Astrocyte of the spinal cord (primary cell): ENCODE data around the gene XDH.

Source experiments
- DNase-seq: peaks from one replicate; pipeline ENCODE4 v3.0.0; 2011; ENCODE audit warnings: low read depth, low spot score
- H3K4me3 ChIP-seq: 2 replicates; pipeline ENCODE4 v1.5.1; 2011; ENCODE audit warnings: low read depth, mild to moderate bottlenecking, low read length, moderate library complexity
- CTCF ChIP-seq: IDR thresholded peaks from 2 replicates; pipeline ENCODE4 v1.5.1; 2012; ENCODE audit warnings: low read depth, mild to moderate bottlenecking, low read length, inconsistent platforms
- in situ Hi-C: cut with HindIII; loops from 2 replicates; pipeline ENCODE4 v1.10.0; 2017; ENCODE audit warnings: low sequenced_read_pairs

XDH gene

DNA sequence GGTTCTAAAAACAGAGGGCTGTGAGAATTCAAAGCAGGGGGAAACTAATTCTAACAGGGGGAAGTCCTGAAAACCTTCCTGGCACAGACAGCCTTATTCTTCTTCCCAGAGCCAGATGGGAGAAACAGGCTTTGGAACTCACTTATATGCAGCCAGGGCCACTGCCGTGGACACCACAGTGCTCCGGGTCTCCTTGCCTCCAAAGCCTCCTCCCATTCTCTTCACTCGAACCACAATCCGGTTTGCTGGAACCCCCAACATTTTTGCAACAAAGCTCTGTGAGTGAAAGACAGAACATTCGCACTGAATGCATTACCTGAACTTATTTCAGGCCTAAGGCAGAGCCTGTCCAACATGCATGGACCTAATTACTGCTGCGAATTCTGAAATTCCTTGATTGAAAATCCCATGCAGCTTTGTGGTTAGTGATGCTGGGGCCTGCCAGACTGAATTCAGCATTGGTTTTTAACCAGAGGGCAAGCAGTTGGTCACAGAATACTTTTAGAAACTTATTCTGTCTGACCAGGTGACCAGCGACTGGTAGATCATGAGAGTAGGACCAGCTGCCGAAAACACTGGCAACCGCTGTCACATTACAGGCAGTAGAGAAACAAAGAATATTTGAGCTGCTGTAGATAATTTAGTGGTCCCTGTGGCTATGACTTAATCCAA lies 48.6 kb downstream of the XDH start:
- no peak for TF ChIP-seq CTCF
- in situ Hi-C loops = no loop called here
- H3K4me3 ChIP-seq = no peak overlapping the region
- no peak for DNase-seq

GRCh38 chr2:31365348-31365747 lies 49.2 kb downstream of the XDH start:
- no peak overlapping the region for H3K4me3 ChIP-seq
- in situ Hi-C loops = no loop called here
- TF ChIP-seq CTCF = no peak
- DNase-seq = no peak

- no peak for DNase-seq
- H3K4me3 ChIP-seq = no peak overlapping the region
- in situ Hi-C loops = no loop called here
- TF ChIP-seq CTCF = no peak
Observed at GRCh38 chr2:31363956-31364750, 50.4 kb downstream of the XDH start.

- in situ Hi-C loops = no loop called here
- DNase-seq = no peak
Observed at GRCh38 chr2:31362581-31362980, 52.0 kb downstream of the XDH start.

GRCh38 chr2:31359229-31359628 lies 55.3 kb downstream of the XDH start:
- no peak overlapping the region for H3K4me3 ChIP-seq
- no peak for TF ChIP-seq CTCF
- in situ Hi-C loops = no loop called here
- DNase-seq = no peak

More at GRCh38 chr2:31362581-31362980, 52.0 kb downstream of the XDH start:
- TF ChIP-seq CTCF = no peak
- no peak overlapping the region for H3K4me3 ChIP-seq

DNA sequence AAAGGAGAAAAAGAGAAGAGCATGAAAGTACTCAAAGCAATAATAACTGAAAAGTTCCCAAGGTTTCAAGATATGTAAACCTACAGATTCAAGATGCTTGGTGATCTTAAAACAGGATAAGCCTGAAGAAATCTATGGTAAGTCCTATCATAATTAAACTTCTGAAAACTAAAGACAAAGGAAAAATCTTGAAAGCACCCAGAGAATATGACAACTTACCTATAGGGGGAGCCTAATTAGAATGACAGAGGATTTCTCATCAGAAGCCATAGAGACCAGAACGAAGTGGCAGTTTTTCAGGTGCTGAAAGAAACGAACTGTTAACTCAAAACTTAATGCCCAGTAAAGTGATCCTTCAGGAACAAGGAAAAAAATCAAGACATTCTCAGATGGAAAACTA lies 59.7 kb downstream of the XDH start:
- no peak overlapping the region for H3K4me3 ChIP-seq
- in situ Hi-C loops = no loop called here
- peak; percentile 21 for DNase-seq
- peak; percentile 56 for TF ChIP-seq CTCF
